Lower leg skin (tissue), 4 donors: ENCODE data around the gene CALML5. TPM values are rescaled to one million over a fixed set of nuclear protein-coding genes. Genes with fewer than 3 reads are reported as not detected.

Experiments
- DNase-seq, 2 donors: peaks; one replicate each; pipeline ENCODE4 v3.0.0-alpha.2; 2019; ENCODE audit warnings: low spot score in 2 of 2
- H3K4me3 ChIP-seq: fragments of 200-600 bp; sonication (generic); 2 replicates; pipeline ENCODE4 v1.5.1; 2017; ENCODE audit warnings: mild to moderate bottlenecking, low read depth; ENCODE audit not compliant: poor library complexity, severe bottlenecking
- CTCF ChIP-seq, 3 donors: fragments of 450-650 bp; IDR thresholded peaks; one replicate each; pipeline ENCODE4 v1.5.1; 2016; ENCODE audit warnings: antibody characterized with exemption in 3 of 3, mild to moderate bottlenecking in 3 of 3, moderate library complexity in 2 of 3
- POLR2A ChIP-seq, 2 donors: fragments of 450-650 bp; IDR thresholded peaks; one replicate each; pipeline ENCODE4 v1.6.1; 2016 to 2017; ENCODE audit warnings: antibody characterized with exemption in 2 of 2, mild to moderate bottlenecking in 1 of 2, moderate library complexity in 1 of 2
- WGBS, 2 donors: methylation state at CpG; one replicate each; pipeline ENCODE4 v1.1.5; 2018; 5-methylcytosine and 5-hydroxymethylcytosine counted together
- intact Hi-C: fragments of 100-400 bp; cut with DNase I; formaldehyde crosslinking; loops from one replicate; pipeline ENCODE4 v1.15.0; 2023; ENCODE audit warnings: low total_unique reads
- total RNA-seq, 4 donors: library from RNA; depleted of rRNA; stranded (reverse); fragments of >200 nt; gene quantifications; one replicate each; pipeline ENCODE4 v1.1.0, GENCODE V29; 2016

Gene CALML5
- total RNA-seq, 4 donors from 2014 or later = 5,202 to 6,742 (median 5,683) TPM

GRCh38 chr10:5493691-5494090 is 5.7 kb downstream of the CALML5 start:
- TF ChIP-seq CTCF (IDR thresholded peaks at IDR 0.05) = no peak
- TF ChIP-seq POLR2A (IDR thresholded peaks at IDR 0.05) = no peak
- DNase-seq = no peak
- intact Hi-C loops = no loop called here
- no peak overlapping the region for H3K4me3 ChIP-seq
- 69 to 71% methylated on average over 3 of the region's 3 CpGs for WGBS, 2 donors

GRCh38 chr10:5492929-5493576 is 6.3 kb downstream of the CALML5 start:
- WGBS, 2 donors = 90 to 92% methylated on average over 13 of the region's 13 CpGs
- no peak for TF ChIP-seq CTCF (IDR thresholded peaks at IDR 0.05)
- no peak for TF ChIP-seq POLR2A (IDR thresholded peaks at IDR 0.05)
- no peak for DNase-seq
- intact Hi-C loops = no loop called here
- no peak overlapping the region for H3K4me3 ChIP-seq

- no peak for DNase-seq
- H3K4me3 ChIP-seq = no peak overlapping the region
- intact Hi-C loops = no loop called here
- TF ChIP-seq CTCF (IDR thresholded peaks at IDR 0.05) = no peak
- TF ChIP-seq POLR2A (IDR thresholded peaks at IDR 0.05) = no peak
- 97 to 100% methylated on average over 4 of the region's 4 CpGs for WGBS, 2 donors
Observed at GRCh38 chr10:5492322-5492855, 7.0 kb downstream of the CALML5 start.

- WGBS, 2 donors = 92 to 93% methylated on average over 6 to 7 of the region's 7 CpGs
- no peak for TF ChIP-seq CTCF (IDR thresholded peaks at IDR 0.05)
- TF ChIP-seq POLR2A (IDR thresholded peaks at IDR 0.05) = no peak
- intact Hi-C loops = no loop called here
Observed at GRCh38 chr10:5491477-5491876, 7.9 kb downstream of the CALML5 start.

GRCh38 chr10:5490698-5491464 is 8.5 kb downstream of the CALML5 start:
- 89 to 91% methylated on average over 10 of the region's 10 CpGs for WGBS, 2 donors
- H3K4me3 ChIP-seq = no peak overlapping the region
- intact Hi-C loops = no loop called here
- no peak for DNase-seq
- no peak for TF ChIP-seq CTCF (IDR thresholded peaks at IDR 0.05)

More at GRCh38 chr10:5491477-5491876, 7.9 kb downstream of the CALML5 start:
- H3K4me3 ChIP-seq = no peak overlapping the region
- DNase-seq = no peak
